Activated naive CD4-positive, alpha-beta T cell treated with anti-CD3 and anti-CD28 coated beads, Interleukin-2, amount 10 ng/mL, durations not matched to agents 7 days and 5 days (primary cell): ENCODE measurements around the gene BECN2.

Experiments used
- CTCF ChIA-PET: fragments of 350-600 bp; sonication (Branson Sonifier 250); formaldehyde crosslinking; loops from one replicate; lab custom pipeline; 2021; ENCODE audit warnings: antibody characterized with exemption; lab: Charles Lee
- DNase-seq: peaks from one replicate; pipeline ENCODE4 v3.0.0-alpha.2; 2020
- H3K27ac Mint-ChIP-seq: one replicate; pipeline ENCODE4 v1.8.0; 2021; ENCODE audit warnings: mild to moderate bottlenecking, moderate library complexity, mixed read lengths
- H3K27me3 Mint-ChIP-seq: one replicate; pipeline ENCODE4 v1.8.0; 2021; ENCODE audit warnings: mild to moderate bottlenecking, mixed read lengths
- H3K36me3 Mint-ChIP-seq: one replicate; pipeline ENCODE4 v1.8.0; 2021; ENCODE audit warnings: mixed read lengths
- H3K4me1 Mint-ChIP-seq: one replicate; pipeline ENCODE4 v1.8.0; 2021; ENCODE audit warnings: mixed read lengths
- H3K4me3 Mint-ChIP-seq: one replicate; pipeline ENCODE4 v1.8.0; 2021; ENCODE audit warnings: mild to moderate bottlenecking, moderate library complexity, mixed read lengths
- H3K9me3 Mint-ChIP-seq: one replicate; pipeline ENCODE4 v1.8.0; 2021; ENCODE audit warnings: mixed read lengths

Gene BECN2, protein sequence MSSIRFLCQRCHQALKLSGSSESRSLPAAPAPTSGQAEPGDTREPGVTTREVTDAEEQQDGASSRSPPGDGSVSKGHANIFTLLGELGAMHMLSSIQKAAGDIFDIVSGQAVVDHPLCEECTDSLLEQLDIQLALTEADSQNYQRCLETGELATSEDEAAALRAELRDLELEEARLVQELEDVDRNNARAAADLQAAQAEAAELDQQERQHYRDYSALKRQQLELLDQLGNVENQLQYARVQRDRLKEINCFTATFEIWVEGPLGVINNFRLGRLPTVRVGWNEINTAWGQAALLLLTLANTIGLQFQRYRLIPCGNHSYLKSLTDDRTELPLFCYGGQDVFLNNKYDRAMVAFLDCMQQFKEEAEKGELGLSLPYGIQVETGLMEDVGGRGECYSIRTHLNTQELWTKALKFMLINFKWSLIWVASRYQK

DNA sequence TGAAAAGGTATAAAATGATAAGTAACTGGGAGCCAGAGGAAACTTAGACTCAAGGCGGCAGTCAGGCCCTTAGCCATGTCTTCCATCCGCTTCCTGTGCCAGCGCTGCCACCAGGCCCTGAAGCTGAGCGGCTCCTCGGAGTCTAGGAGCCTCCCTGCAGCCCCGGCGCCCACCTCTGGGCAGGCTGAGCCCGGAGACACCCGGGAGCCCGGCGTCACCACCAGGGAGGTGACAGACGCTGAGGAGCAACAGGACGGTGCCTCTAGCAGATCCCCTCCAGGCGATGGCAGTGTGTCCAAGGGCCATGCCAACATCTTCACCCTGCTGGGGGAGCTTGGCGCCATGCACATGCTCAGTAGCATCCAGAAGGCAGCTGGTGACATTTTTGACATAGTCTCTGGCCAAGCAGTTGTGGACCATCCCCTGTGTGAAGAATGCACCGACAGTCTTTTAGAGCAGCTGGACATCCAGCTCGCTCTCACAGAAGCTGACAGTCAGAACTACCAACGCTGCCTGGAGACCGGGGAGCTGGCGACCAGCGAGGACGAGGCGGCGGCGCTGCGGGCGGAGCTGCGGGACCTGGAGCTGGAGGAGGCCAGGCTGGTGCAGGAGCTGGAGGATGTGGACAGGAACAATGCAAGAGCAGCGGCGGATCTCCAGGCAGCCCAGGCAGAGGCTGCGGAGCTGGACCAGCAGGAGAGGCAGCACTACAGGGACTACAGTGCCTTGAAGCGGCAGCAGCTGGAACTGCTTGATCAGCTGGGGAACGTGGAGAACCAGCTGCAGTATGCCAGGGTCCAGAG is at the start of gene BECN2:
Gene BECN2 (plus strand): TSS at position 76 of the 803 bp plus-strand sequence. CDS start 0 bp downstream, at position 76.
- H3K4me1 Mint-ChIP-seq, result no peaks in the 10 kb centered on the region
- no peak for DNase-seq
- CTCF ChIA-PET, result no interaction called here
- H3K4me3 Mint-ChIP-seq, result no peak within 1 kb of the TSS
- H3K27ac Mint-ChIP-seq, result no peak within 1 kb of the TSS
- H3K27me3 Mint-ChIP-seq, result peaks cover 3% of the 10 kb centered on the region
- no peaks in the 10 kb centered on the region for H3K36me3 Mint-ChIP-seq
- no peaks in the 10 kb centered on the region for H3K9me3 Mint-ChIP-seq

- no peaks in the 10 kb centered on the region for H3K27me3 Mint-ChIP-seq
- no peaks in the 10 kb centered on the region for H3K4me1 Mint-ChIP-seq
- CTCF ChIA-PET, result no interaction called here
- no peak overlapping the region for H3K27ac Mint-ChIP-seq
- DNase-seq, result no peak
- H3K9me3 Mint-ChIP-seq, result no peaks in the 10 kb centered on the region
- no peak overlapping the region for H3K4me3 Mint-ChIP-seq
- H3K36me3 Mint-ChIP-seq, result no peaks in the 10 kb centered on the region
These were observed 41.4 kb upstream of the BECN2 start for GRCh38 chr1:241916196-241916595.

GRCh38 chr1:241917487-241917886 is 40.1 kb upstream of the BECN2 start:
- no peaks in the 10 kb centered on the region for H3K4me1 Mint-ChIP-seq
- H3K9me3 Mint-ChIP-seq, result no peaks in the 10 kb centered on the region
- H3K27me3 Mint-ChIP-seq, result no peaks in the 10 kb centered on the region
- CTCF ChIA-PET, result interaction anchor here (1.3 kb wide), 1 partner anchor 68 kb away, joined by 3 read pairs; no protein-coding TSS in a partner anchor
- H3K36me3 Mint-ChIP-seq, result no peaks in the 10 kb centered on the region
- DNase-seq, result no peak
- no peak overlapping the region for H3K27ac Mint-ChIP-seq
- H3K4me3 Mint-ChIP-seq, result no peak overlapping the region

DNA sequence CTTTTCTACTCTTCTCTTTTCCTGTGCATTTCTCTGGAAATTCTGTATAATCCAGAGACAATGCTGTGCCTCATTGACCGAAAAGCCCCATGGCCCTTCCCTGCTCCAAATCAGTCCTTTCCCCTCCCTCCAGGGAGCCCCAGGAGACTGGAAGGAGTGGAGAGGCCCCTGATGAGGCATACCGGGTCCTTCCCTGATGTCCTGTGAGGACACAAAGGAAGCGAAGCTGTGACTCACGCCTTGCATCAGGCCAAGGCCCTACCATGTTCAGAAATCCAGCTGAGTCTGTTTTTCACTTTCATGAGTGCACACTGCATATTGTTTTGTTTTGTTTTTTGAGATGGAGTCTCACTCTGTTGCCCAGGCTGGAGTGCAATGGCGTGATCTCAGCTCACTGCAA is 38.7 kb upstream of the BECN2 start:
- DNase-seq, result no peak
- no peaks in the 10 kb centered on the region for H3K36me3 Mint-ChIP-seq
- H3K4me3 Mint-ChIP-seq, result no peak overlapping the region
- no peaks in the 10 kb centered on the region for H3K9me3 Mint-ChIP-seq
- no peaks in the 10 kb centered on the region for H3K27me3 Mint-ChIP-seq
- CTCF ChIA-PET, result no interaction called here
- H3K4me1 Mint-ChIP-seq, result no peaks in the 10 kb centered on the region
- no peak overlapping the region for H3K27ac Mint-ChIP-seq

GRCh38 chr1:241924080-241924808 is 33.3 kb upstream of the BECN2 start:
- H3K27ac Mint-ChIP-seq, result no peak overlapping the region
- no peaks in the 10 kb centered on the region for H3K27me3 Mint-ChIP-seq

DNA sequence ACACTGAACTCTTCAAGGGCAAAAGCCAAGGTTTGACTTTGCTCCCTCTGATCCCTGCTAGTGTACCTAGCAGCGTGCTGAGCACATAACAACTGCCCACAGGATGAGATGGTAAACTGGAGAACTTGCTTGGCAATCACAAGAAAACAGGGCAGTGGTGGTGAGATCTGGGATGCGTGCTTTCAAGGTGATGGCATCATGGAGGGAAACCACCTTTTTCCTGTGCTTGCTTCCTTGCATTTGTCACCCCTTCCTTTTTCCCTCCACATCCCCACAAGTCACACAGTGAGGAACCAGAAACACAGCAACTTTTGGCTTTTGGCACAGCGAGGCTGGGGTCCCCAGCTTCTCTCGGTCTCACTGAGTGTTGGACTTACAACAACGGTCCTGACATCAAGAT is 31.4 kb upstream of the BECN2 start:
- Mint-ChIP-seq H3K27ac (no peak overlapping the region), H3K4me3 (no peak overlapping the region), H3K9me3 (no peaks in the 10 kb centered on the region), H3K27me3 (no peaks in the 10 kb centered on the region), H3K36me3 (no peaks in the 10 kb centered on the region), H3K4me1 (no peaks in the 10 kb centered on the region)
- CTCF ChIA-PET, result no interaction called here
- no peak for DNase-seq

More at GRCh38 chr1:241924080-241924808, 33.3 kb upstream of the BECN2 start:
- no peaks in the 10 kb centered on the region for H3K4me1 Mint-ChIP-seq
- DNase-seq, result no peak
- no peaks in the 10 kb centered on the region for H3K9me3 Mint-ChIP-seq
- no peaks in the 10 kb centered on the region for H3K36me3 Mint-ChIP-seq
- CTCF ChIA-PET, result no interaction called here
- no peak overlapping the region for H3K4me3 Mint-ChIP-seq

DNA sequence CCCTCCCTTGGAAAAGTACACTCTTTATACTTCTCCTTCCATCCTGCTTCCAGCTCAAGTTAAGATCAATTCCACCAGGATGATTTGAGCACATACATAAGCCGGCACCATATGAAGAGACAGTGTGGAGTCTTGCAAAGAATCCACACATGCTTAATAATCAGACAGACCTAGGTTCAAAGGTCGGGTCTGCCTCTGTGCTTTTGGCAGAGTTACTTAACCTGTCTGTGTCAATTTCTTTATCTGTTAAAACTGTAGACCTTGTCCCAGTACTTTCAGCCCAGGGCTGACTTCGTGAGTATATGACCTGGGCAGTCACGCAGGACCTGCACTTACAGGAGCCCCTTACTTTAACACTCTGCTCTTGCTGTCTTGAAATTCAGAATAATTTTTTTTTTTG is 30.2 kb upstream of the BECN2 start:
- no peaks in the 10 kb centered on the region for H3K36me3 Mint-ChIP-seq
- no peaks in the 10 kb centered on the region for H3K27me3 Mint-ChIP-seq
- H3K9me3 Mint-ChIP-seq, result no peaks in the 10 kb centered on the region
- H3K27ac Mint-ChIP-seq, result no peak overlapping the region
- no peak for DNase-seq
- no peak overlapping the region for H3K4me3 Mint-ChIP-seq
- CTCF ChIA-PET, result no interaction called here
- H3K4me1 Mint-ChIP-seq, result no peaks in the 10 kb centered on the region

- CTCF ChIA-PET, result no interaction called here
- H3K27me3 Mint-ChIP-seq, result peaks cover 11% of the 10 kb centered on the region
These were observed 24.7 kb upstream of the BECN2 start for GRCh38 chr1:241932845-241933244.

DNA sequence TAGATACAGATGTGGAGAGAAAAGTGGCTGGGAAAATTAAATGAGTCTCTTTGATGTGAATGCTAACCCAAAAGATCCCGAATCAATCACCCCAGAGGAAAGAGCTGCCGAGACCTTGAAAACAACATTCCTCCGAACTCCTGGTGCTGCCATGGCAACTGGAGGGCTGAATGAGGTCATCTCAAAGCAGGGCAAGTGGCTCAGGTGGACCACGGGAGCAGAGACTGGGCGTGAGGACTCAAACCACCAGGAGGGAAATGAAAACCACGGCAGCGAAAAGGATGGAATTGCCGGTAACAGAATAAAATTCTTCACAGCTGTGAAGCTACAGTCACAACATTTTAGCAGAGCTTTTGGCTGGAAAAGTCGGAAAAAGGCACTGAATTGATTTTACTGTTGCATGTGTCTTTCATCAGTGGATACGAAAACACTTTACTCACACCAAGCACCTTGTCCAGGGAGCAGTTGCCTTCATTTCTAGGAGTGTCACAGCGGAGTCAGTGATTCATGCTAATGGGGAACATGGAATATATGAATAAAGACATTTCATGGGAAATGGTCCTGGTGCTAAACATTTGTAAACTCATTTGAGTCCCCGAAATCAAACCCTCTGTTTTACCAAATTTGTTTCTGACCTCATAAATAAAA is 23.2 kb upstream of the BECN2 start:
- no peak overlapping the region for H3K27ac Mint-ChIP-seq
- peaks cover 11% of the 10 kb centered on the region for H3K27me3 Mint-ChIP-seq
- no peaks in the 10 kb centered on the region for H3K4me1 Mint-ChIP-seq
- DNase-seq, result no peak
- no peak overlapping the region for H3K4me3 Mint-ChIP-seq
- CTCF ChIA-PET, result no interaction called here
- H3K36me3 Mint-ChIP-seq, result no peaks in the 10 kb centered on the region
- H3K9me3 Mint-ChIP-seq, result no peaks in the 10 kb centered on the region

More at GRCh38 chr1:241932845-241933244, 24.7 kb upstream of the BECN2 start:
- Mint-ChIP-seq H3K4me1 (no peaks in the 10 kb centered on the region), H3K4me3 (no peak overlapping the region), H3K27ac (no peak overlapping the region), H3K9me3 (no peaks in the 10 kb centered on the region), H3K36me3 (no peaks in the 10 kb centered on the region)
- no peak for DNase-seq

DNA sequence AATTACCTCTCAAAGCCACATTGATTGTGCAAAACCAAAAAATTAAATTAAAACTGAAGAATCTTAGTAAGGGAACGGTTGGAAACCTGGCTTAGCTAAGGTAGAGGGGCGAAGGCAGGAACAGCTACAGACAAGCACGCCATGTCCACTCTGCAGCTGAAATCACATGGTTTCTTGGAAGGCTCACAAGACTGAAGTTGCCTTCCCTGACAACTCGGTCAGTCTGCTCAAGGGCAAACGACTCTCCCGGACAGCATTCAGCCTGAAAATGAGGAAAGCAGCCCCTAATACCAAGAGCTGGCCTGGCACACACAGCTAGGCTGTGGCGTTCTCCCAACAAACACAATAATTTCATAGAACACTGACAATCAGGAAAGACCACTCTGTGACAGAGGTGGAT is 22.7 kb upstream of the BECN2 start:
- H3K27ac Mint-ChIP-seq, result no peak overlapping the region
- no peaks in the 10 kb centered on the region for H3K36me3 Mint-ChIP-seq
- no peak for DNase-seq
- CTCF ChIA-PET, result no interaction called here
- no peaks in the 10 kb centered on the region for H3K9me3 Mint-ChIP-seq
- no peaks in the 10 kb centered on the region for H3K4me1 Mint-ChIP-seq
- peaks cover 14% of the 10 kb centered on the region for H3K27me3 Mint-ChIP-seq
- H3K4me3 Mint-ChIP-seq, result no peak overlapping the region

- no peaks in the 10 kb centered on the region for H3K36me3 Mint-ChIP-seq
- no peak for DNase-seq
- H3K27me3 Mint-ChIP-seq, result peaks cover 6% of the 10 kb centered on the region
- H3K27ac Mint-ChIP-seq, result no peak overlapping the region
- H3K4me3 Mint-ChIP-seq, result no peak overlapping the region
- CTCF ChIA-PET, result interaction anchor here (1.1 kb wide), 1 partner anchor 59 kb away, joined by 3 read pairs; no protein-coding TSS in a partner anchor
- H3K9me3 Mint-ChIP-seq, result no peaks in the 10 kb centered on the region
- no peaks in the 10 kb centered on the region for H3K4me1 Mint-ChIP-seq
These were observed 17.8 kb upstream of the BECN2 start for GRCh38 chr1:241939798-241940197.

DNA sequence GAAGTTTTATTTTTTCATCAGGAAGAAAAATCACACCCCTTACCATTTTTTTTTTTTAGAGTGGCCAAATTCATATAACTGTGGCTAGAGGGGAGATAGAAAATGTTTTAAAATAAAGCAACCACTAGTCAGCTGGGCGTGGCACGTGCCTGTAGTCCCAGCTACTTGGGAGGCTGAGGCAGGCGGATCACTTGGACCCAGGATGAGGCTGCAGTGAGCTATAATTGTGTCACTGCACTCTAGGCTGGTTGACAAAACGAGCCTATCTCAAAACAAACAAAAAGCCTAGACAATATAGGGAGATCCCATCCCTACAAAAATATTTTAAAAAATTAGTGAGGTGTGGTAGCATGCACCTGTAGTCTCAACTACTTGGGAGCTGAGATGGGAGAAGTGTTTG is 14.8 kb upstream of the BECN2 start:
- Mint-ChIP-seq H3K4me1 (no peaks in the 10 kb centered on the region), H3K27me3 (peaks cover 6% of the 10 kb centered on the region)

GRCh38 chr1:241944300-241944699 is 13.3 kb upstream of the BECN2 start:
- H3K27me3 Mint-ChIP-seq, result peaks cover 6% of the 10 kb centered on the region
- CTCF ChIA-PET, result no interaction called here
- no peaks in the 10 kb centered on the region for H3K9me3 Mint-ChIP-seq
- no peaks in the 10 kb centered on the region for H3K36me3 Mint-ChIP-seq
- no peaks in the 10 kb centered on the region for H3K4me1 Mint-ChIP-seq
- DNase-seq, result no peak
- no peak overlapping the region for H3K4me3 Mint-ChIP-seq
- no peak overlapping the region for H3K27ac Mint-ChIP-seq

More for the DNA sequence above, 14.8 kb upstream of the BECN2 start:
- DNase-seq, result no peak
- Mint-ChIP-seq H3K9me3 (no peaks in the 10 kb centered on the region), H3K27ac (no peak overlapping the region), H3K36me3 (no peaks in the 10 kb centered on the region), H3K4me3 (no peak overlapping the region)
- CTCF ChIA-PET, result no interaction called here

GRCh38 chr1:241947354-241947753 is 10.2 kb upstream of the BECN2 start:
- Mint-ChIP-seq H3K27me3 (no peaks in the 10 kb centered on the region), H3K9me3 (no peaks in the 10 kb centered on the region), H3K4me1 (no peaks in the 10 kb centered on the region), H3K27ac (no peak overlapping the region), H3K4me3 (no peak overlapping the region), H3K36me3 (no peaks in the 10 kb centered on the region)
- no peak for DNase-seq
- CTCF ChIA-PET, result no interaction called here
